ENCODE results near the gene DHX57.

Gene DHX57

DNA sequence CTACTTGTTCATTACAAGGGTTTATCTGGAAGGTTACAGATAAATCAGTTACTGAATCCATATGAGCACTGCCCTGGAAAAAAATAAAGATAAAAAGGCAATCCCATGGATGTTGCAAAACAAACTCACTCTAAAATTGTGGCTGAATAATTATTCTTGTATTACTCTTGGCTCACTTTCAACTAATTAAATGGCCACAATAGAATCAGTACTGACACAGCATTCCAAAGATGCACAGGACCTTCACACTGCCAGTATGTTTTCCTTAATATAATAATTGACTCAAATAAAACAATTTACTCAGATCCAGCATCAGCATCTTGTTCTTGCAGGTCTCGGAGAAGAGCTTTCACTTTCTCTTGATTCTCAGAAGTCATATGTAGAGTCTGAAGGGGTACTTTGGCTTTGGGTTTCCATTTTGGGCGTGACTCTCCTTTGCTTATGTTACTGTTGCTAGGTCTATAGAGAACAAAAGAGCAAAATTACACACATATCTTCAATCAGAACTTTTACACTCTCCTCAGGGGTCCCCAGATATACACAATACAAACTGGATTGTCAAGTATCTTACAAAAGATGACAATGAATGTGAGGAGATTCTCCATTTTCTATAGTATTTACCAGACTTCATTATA lies 12.6 kb downstream of the DHX57 start:
- H3K27ac ChIP-seq (ENCODE audit: low read depth, low read length): no peak overlapping the region
- no peaks in the 10 kb centered on the region for H4K20me1 ChIP-seq (ENCODE audit: control insufficient read depth, insufficient read depth, low read depth, low read length)
- no peaks in the 10 kb centered on the region for H3K27me3 ChIP-seq (ENCODE audit: control insufficient read depth, low read length)
- TF ChIP-seq, protein P1, sequence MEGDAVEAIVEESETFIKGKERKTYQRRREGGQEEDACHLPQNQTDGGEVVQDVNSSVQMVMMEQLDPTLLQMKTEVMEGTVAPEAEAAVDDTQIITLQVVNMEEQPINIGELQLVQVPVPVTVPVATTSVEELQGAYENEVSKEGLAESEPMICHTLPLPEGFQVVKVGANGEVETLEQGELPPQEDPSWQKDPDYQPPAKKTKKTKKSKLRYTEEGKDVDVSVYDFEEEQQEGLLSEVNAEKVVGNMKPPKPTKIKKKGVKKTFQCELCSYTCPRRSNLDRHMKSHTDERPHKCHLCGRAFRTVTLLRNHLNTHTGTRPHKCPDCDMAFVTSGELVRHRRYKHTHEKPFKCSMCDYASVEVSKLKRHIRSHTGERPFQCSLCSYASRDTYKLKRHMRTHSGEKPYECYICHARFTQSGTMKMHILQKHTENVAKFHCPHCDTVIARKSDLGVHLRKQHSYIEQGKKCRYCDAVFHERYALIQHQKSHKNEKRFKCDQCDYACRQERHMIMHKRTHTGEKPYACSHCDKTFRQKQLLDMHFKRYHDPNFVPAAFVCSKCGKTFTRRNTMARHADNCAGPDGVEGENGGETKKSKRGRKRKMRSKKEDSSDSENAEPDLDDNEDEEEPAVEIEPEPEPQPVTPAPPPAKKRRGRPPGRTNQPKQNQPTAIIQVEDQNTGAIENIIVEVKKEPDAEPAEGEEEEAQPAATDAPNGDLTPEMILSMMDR (IDR thresholded peaks at IDR 0.05; ENCODE audit: low read depth, low read length, poor library complexity, severe bottlenecking): no peak
- no peak for TF ChIP-seq EZH2phosphoT487 (IDR thresholded peaks at IDR 0.05; ENCODE audit: borderline replicate concordance, low read length)
- H3K36me3 ChIP-seq (ENCODE audit: control insufficient read depth, low read length): peaks cover 30% of the 10 kb centered on the region
- H3K4me2 ChIP-seq (ENCODE audit: low read length): no peak overlapping the region
- H3K4me3 ChIP-seq (ENCODE audit: low read length): no peak overlapping the region
- H3K4me1 ChIP-seq (ENCODE audit: control insufficient read depth, low read length): no peaks in the 10 kb centered on the region
- H3K9me2 ChIP-seq (replicated peaks; ENCODE audit: control insufficient read depth, low read length): no peaks in the 10 kb centered on the region
- H3F3A ChIP-seq (ENCODE audit: control insufficient read depth, insufficient read depth): no peaks in the 10 kb centered on the region
- no peaks in the 10 kb centered on the region for H3K9me3 ChIP-seq (ENCODE audit: control insufficient read depth, insufficient read depth, low read length)
- H3K79me2 ChIP-seq (ENCODE audit: control insufficient read depth, low read length): no peaks in the 10 kb centered on the region

DNA sequence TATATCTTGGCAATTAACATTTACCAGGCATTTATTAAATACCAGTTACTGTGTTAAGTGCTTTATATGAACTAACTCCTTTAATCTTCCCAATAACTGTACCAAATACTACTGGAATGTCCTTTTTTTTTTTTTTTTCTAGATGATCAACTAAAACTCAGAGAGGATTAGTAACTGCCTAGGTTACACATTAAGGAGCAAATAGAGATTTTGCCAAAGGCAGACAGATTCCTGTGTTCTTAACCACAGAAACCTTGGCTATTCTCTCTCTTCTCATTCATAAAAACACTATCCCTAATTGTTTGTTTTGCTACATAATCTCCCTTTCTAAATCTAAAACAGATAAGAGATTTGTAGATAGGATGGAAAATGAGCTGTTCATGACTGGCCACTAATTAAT lies 13.3 kb downstream of the DHX57 start:
- Histone ChIP-seq H3K27ac (ENCODE audit: low read depth, low read length) (no peak overlapping the region), H3K27me3 (ENCODE audit: control insufficient read depth, low read length) (no peaks in the 10 kb centered on the region), H3K4me3 (ENCODE audit: low read length) (no peak overlapping the region), H3K36me3 (ENCODE audit: control insufficient read depth, low read length) (peaks cover 30% of the 10 kb centered on the region), H3K9me2 (replicated peaks; ENCODE audit: control insufficient read depth, low read length) (no peaks in the 10 kb centered on the region), H3K9me3 (ENCODE audit: control insufficient read depth, insufficient read depth, low read length) (no peaks in the 10 kb centered on the region), H3K79me2 (ENCODE audit: control insufficient read depth, low read length) (no peaks in the 10 kb centered on the region), H3F3A (ENCODE audit: control insufficient read depth, insufficient read depth) (no peaks in the 10 kb centered on the region), H3K4me1 (ENCODE audit: control insufficient read depth, low read length) (no peaks in the 10 kb centered on the region), H4K20me1 (ENCODE audit: control insufficient read depth, insufficient read depth, low read depth, low read length) (no peaks in the 10 kb centered on the region), H3K4me2 (ENCODE audit: low read length) (no peak overlapping the region)
- no peak for TF ChIP-seq EZH2phosphoT487 (IDR thresholded peaks at IDR 0.05; ENCODE audit: borderline replicate concordance, low read length)
- TF ChIP-seq, protein P1 (IDR thresholded peaks at IDR 0.05; ENCODE audit: low read depth, low read length, poor library complexity, severe bottlenecking): no peak

DNA sequence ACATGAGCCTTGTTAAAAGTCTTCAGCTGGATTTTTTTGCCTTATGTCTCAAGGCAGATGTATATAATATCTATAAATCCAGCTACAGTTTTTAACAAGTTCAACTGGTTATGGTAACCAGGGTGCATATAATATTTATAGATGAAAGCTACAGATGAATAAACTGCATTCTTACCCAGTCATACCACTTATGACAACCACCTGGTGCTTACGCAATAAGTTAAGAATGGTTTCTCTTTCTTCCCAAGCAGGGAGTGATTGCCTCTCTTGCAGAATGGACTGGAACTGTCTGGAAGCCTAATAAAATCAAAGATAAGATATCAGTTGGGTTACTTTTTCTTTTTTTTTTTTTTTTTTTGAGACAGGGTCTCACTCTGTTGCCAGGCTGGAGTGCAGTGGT lies 19.6 kb downstream of the DHX57 start:
- no peak overlapping the region for H3K4me3 ChIP-seq (ENCODE audit: low read length)
- no peaks in the 10 kb centered on the region for H3K9me3 ChIP-seq (ENCODE audit: control insufficient read depth, insufficient read depth, low read length)
- TF ChIP-seq, protein P1 (IDR thresholded peaks at IDR 0.05; ENCODE audit: low read depth, low read length, poor library complexity, severe bottlenecking): no peak
- no peak for TF ChIP-seq EZH2phosphoT487 (IDR thresholded peaks at IDR 0.05; ENCODE audit: borderline replicate concordance, low read length)
- no peaks in the 10 kb centered on the region for H4K20me1 ChIP-seq (ENCODE audit: control insufficient read depth, insufficient read depth, low read depth, low read length)
- no peaks in the 10 kb centered on the region for H3F3A ChIP-seq (ENCODE audit: control insufficient read depth, insufficient read depth)
- H3K27me3 ChIP-seq (ENCODE audit: control insufficient read depth, low read length): no peaks in the 10 kb centered on the region
- no peaks in the 10 kb centered on the region for H3K79me2 ChIP-seq (ENCODE audit: control insufficient read depth, low read length)
- H3K4me1 ChIP-seq (ENCODE audit: control insufficient read depth, low read length): no peaks in the 10 kb centered on the region
- H3K36me3 ChIP-seq (ENCODE audit: control insufficient read depth, low read length): peaks cover 27% of the 10 kb centered on the region
- H3K9me2 ChIP-seq (replicated peaks; ENCODE audit: control insufficient read depth, low read length): no peaks in the 10 kb centered on the region
- H3K27ac ChIP-seq (ENCODE audit: low read depth, low read length): no peak overlapping the region
- no peak overlapping the region for H3K4me2 ChIP-seq (ENCODE audit: low read length)
